ENCODE measurements around the gene MAGI2. TPM values are rescaled to one million over a fixed set of nuclear protein-coding genes. Genes with fewer than 3 reads are reported as not detected.

Gene MAGI2
- total RNA-seq, 2 donors from 2014 or later = 18.3 to 31.8 TPM

DNA sequence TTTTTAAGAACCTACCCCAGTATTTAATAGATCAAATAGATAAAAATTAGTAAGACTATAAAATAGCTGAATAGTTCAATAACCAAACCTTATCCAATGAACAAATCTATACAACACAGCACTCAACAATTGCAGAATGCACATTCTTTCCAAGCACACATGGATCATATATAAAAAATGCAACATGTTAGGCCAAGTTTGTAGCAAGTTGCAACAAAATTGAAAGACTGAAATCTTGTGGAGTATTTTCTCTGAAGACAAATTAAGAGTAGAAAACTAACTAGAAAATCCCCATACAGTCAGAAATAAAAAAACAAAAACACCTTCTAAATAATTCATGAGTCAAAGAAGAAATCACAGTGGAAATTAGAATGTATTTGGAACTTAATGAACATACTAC is 1337.6 kb downstream of the MAGI2 start:
- H3K4me3 ChIP-seq = no peak overlapping the region
- no peaks in the 10 kb centered on the region for H3K4me1 ChIP-seq (ENCODE audit: control insufficient read depth in 1 of 2, low read depth in 2 of 2)
- no peak overlapping the region for H3K27ac ChIP-seq
- TF ChIP-seq, protein P1, sequence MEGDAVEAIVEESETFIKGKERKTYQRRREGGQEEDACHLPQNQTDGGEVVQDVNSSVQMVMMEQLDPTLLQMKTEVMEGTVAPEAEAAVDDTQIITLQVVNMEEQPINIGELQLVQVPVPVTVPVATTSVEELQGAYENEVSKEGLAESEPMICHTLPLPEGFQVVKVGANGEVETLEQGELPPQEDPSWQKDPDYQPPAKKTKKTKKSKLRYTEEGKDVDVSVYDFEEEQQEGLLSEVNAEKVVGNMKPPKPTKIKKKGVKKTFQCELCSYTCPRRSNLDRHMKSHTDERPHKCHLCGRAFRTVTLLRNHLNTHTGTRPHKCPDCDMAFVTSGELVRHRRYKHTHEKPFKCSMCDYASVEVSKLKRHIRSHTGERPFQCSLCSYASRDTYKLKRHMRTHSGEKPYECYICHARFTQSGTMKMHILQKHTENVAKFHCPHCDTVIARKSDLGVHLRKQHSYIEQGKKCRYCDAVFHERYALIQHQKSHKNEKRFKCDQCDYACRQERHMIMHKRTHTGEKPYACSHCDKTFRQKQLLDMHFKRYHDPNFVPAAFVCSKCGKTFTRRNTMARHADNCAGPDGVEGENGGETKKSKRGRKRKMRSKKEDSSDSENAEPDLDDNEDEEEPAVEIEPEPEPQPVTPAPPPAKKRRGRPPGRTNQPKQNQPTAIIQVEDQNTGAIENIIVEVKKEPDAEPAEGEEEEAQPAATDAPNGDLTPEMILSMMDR (IDR thresholded peaks at IDR 0.05) = no peak
- H3K36me3 ChIP-seq = no peaks in the 10 kb centered on the region
- H3K9me3 ChIP-seq = no peaks in the 10 kb centered on the region
- DNase-seq (ENCODE audit: low spot score) = no peak
- no peaks in the 10 kb centered on the region for H3K27me3 ChIP-seq (replicated peaks; ENCODE audit: insufficient read depth)
- ATAC-seq (ENCODE audit: insufficient number of reproducible peaks, low FRiP score, low read depth) = no peak

GRCh38 chr7:78114993-78115392 is 1338.5 kb downstream of the MAGI2 start:
- TF ChIP-seq, protein P1 (IDR thresholded peaks at IDR 0.05) = no peak
- DNase-seq (ENCODE audit: low spot score) = no peak
- H3K36me3 ChIP-seq = no peaks in the 10 kb centered on the region
- no peak overlapping the region for H3K4me3 ChIP-seq
- no peaks in the 10 kb centered on the region for H3K9me3 ChIP-seq
- H3K4me1 ChIP-seq (ENCODE audit: control insufficient read depth in 1 of 2, low read depth in 2 of 2) = no peaks in the 10 kb centered on the region
- no peak for ATAC-seq (ENCODE audit: insufficient number of reproducible peaks, low FRiP score, low read depth)
- H3K27me3 ChIP-seq (replicated peaks; ENCODE audit: insufficient read depth) = no peaks in the 10 kb centered on the region
- no peak overlapping the region for H3K27ac ChIP-seq

GRCh38 chr7:78112488-78112887 is 1341.0 kb downstream of the MAGI2 start:
- TF ChIP-seq, protein P1 (IDR thresholded peaks at IDR 0.05) = no peak

DNA sequence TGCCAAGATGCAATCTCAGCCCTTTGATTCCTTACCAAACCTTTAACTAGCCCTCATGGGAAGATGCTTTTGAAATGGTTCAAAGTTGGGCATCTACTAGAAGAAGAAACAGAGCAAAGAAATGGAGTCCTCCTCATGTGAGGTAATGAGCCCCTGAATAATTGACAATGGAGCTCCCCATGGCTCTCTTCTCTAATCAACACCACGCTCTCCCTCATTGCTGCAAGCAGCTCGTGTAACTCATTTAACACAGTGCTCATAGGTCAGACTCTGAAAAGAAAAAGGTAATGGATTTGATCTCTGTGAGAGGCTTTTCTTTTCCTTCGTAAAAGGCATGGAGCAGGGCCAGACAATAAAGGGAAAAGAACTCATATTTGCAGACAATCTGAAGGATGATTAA is 1342.1 kb downstream of the MAGI2 start:
- Histone ChIP-seq H3K36me3 (no peaks in the 10 kb centered on the region), H3K27ac (no peak overlapping the region), H3K4me3 (no peak overlapping the region), H3K9me3 (no peaks in the 10 kb centered on the region), H3K27me3 (replicated peaks; ENCODE audit: insufficient read depth) (no peaks in the 10 kb centered on the region), H3K4me1 (ENCODE audit: control insufficient read depth in 1 of 2, low read depth in 2 of 2) (no peaks in the 10 kb centered on the region)
- no peak for DNase-seq (ENCODE audit: low spot score)
- TF ChIP-seq, protein P1 (IDR thresholded peaks at IDR 0.05) = no peak
- ATAC-seq (ENCODE audit: insufficient number of reproducible peaks, low FRiP score, low read depth) = no peak

More at GRCh38 chr7:78112488-78112887, 1341.0 kb downstream of the MAGI2 start:
- DNase-seq (ENCODE audit: low spot score) (no peak), ATAC-seq (ENCODE audit: insufficient number of reproducible peaks, low FRiP score, low read depth) (no peak)
- Histone ChIP-seq H3K9me3 (no peaks in the 10 kb centered on the region), H3K4me1 (ENCODE audit: control insufficient read depth in 1 of 2, low read depth in 2 of 2) (no peaks in the 10 kb centered on the region), H3K36me3 (no peaks in the 10 kb centered on the region), H3K4me3 (no peak overlapping the region), H3K27me3 (replicated peaks; ENCODE audit: insufficient read depth) (no peaks in the 10 kb centered on the region), H3K27ac (no peak overlapping the region)

DNA sequence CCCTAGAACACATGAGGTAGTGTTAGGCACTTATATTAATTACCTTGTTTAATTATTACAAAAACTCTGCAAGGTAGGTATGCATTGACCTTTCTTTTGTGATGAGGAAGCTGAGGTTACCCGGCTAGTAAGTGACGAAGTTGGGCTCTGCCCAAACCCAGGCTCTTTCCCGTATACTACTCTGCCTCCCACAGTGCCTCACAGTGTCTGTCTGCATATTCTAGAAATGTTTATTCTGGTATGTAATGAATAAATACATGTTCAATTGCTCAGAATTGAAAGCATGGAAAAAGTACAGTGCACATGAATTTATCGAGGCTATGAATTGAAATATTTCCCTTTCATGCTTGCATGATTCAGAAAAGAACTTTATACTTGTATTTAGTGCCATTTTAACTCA is 1350.0 kb downstream of the MAGI2 start:
- ATAC-seq (ENCODE audit: insufficient number of reproducible peaks, low FRiP score, low read depth) (no peak), DNase-seq (ENCODE audit: low spot score) (no peak)
- peaks cover 2 to 17% of the 10 kb centered on the region in 2 donors for H3K4me1 ChIP-seq (ENCODE audit: control insufficient read depth in 1 of 2, low read depth in 2 of 2)
- H3K27ac ChIP-seq = no peak overlapping the region
- H3K36me3 ChIP-seq = no peaks in the 10 kb centered on the region
- TF ChIP-seq, protein P1 (IDR thresholded peaks at IDR 0.05) = no peak
- H3K27me3 ChIP-seq (replicated peaks; ENCODE audit: insufficient read depth) = no peaks in the 10 kb centered on the region
- H3K4me3 ChIP-seq = no peak overlapping the region
- no peaks in the 10 kb centered on the region for H3K9me3 ChIP-seq
